ENCODE data around the gene PPA2.
"Not testable (repeated sequence)": the region's sequence is repeated elsewhere in the genome, so short reads cannot be mapped to it uniquely, and the experiment has no call there.

The PPA2 gene

GRCh38 chr4:105458001-105458400 is 15.9 kb downstream of the PPA2 start:
- no peak for DNase-seq

DNA sequence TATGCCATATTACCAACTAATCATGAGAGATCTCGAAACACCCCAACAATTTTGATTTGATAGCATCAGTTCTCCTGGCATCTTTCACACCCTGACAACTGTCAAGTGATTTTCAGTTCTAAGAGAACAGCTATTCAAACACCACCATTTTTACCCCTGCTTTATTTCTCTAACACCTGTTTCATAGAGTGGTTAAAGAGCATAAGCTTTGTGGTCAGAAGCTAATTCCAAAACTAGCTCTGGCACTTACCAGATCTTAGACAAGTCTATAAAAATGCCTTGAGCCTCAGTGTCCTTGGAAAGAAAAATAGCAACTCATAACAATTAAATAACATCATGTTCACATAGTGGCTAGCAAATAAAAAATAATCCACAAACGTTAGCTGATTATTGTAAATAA is 17.9 kb downstream of the PPA2 start:
- no peak for DNase-seq

- DNase-seq, result no peak
Observed at GRCh38 chr4:105455182-105455581, 18.7 kb downstream of the PPA2 start.

- no peak for DNase-seq
Observed at GRCh38 chr4:105453550-105454205, 20.2 kb downstream of the PPA2 start.

DNA sequence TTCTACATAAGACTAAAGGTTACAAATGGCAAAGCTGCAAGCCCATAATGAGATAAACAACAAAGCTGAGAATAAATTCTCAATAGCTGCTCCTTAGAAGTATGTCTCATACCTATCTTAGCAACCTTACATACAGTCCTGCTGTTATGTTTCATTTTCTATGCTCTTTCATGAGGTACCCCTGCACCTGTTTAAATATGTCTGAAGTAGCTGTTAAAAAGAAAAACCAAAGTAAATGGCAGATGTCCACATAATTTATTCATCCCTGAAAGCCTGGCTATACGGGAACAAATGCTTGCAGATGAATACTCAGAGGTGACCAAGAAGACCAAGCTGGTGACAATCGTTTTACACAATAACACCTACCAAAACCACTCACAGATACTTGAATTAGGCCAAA is 22.5 kb downstream of the PPA2 start:
- no peak for DNase-seq

GRCh38 chr4:105440890-105441289 is 33.0 kb downstream of the PPA2 start:
- no peak for DNase-seq

DNA sequence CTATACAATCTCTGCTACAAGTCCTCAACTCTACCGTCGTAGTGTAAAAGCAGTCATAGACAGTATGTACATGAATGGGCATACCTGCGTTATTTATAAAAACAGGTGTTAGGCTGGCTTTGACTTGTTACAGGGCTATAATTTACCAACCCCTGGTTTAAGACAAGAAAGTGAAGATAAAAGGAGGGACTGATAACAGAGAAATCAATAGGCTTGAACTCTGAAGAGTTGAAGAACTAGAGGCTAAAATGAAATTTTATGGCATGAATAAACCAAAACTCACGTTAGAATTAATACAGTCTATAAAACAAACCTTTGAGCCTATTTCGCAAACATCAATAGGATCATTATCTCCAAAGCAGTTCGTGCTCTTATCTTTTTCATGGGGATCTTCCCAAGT is 36.2 kb downstream of the PPA2 start:
- no peak for DNase-seq

DNA sequence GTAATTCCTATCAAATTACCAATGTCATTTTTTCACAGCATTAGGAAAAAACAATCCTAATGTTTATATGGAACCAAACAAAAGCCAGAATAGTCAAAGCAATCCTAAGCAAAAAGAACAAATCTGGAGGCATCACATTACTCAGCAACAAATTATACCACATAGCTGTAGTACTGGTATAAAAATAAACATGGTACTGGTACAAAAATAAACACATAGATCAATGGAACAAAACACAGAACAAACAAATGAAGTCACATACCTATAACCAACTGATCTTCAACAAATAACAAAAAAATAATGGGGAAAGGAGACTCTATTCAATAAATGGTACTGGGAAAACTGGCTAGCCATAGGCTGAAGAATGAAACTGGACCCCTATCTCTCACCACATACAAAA is 37.4 kb downstream of the PPA2 start:
- no peak for DNase-seq

- DNase-seq, result no peak
Observed at GRCh38 chr4:105434940-105435339, 38.9 kb downstream of the PPA2 start.

- DNase-seq, result no peak
Observed at GRCh38 chr4:105433421-105433820, 40.4 kb downstream of the PPA2 start.

GRCh38 chr4:105432438-105432837 is 41.4 kb downstream of the PPA2 start:
- no peak for DNase-seq

- DNase-seq, result no peak
Observed at GRCh38 chr4:105430811-105431210, 43.1 kb downstream of the PPA2 start.

DNA sequence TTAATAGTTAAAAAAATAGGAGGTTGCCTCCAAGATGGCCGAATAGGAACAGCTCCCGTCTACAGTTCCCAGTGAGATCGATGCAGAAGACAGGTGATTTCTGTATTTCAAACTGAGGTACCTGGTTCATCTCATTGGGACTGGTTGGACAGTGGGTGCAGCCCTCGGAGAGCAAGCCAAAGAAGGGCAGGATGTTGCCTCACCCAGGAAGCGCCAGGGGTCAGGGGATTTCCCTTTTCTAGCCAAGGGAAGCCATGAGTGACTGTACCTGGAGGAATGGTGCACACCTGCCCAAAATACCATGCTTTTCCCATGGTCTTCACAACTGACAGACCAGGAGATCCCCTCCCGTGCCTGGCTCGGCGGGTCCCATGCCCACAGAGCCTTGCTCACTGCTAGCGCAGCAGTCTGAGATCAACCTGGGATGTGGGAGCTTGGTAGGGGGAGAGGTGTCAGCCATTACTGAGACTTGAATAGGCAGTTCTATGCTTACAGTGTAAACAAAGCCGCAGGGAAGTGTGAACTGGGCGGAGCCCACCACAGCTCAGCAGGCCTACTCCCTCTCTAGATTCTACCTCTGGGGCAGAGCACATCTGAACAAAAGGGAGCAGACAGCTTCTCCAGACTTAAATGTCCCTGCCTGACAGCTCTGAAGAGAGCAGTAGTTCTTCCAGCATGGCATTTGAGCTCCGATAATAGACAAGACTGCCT is 47.5 kb downstream of the PPA2 start:
- no peak for DNase-seq

DNA sequence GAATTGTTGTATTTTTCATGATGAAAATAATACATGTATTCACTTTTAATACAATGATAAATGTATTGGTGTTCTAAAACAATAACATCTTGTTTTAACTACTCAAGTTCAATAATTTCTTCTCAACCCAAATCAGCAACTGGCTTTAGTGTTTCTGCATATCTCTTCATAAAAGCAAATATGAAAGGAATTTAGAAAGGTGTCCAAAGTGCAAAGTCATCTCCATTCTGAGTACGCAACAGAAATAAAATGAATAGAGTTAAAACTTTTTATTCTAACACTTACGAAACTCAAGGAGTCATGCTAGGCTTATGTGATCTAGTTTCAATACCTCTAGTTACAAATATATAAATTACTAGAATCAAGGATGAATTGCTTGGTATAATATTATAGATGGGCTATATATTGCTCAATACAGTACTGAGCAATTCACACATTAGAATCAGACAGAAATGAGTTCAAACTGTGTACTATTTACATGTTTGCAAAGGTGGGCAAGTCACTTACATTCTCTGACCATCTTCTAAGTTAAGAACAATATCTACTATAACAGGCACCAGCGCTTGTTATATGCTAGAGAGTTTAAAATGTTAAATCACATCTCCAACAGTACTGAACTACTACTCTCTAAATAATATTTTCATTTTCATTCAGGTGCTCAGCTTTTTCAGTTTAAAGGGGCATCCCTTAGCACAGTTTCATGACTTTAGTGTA is 51.5 kb downstream of the PPA2 start:
- DNase-seq, result no peak

GRCh38 chr4:105417624-105418023 is 56.2 kb downstream of the PPA2 start:
- DNase-seq, result no peak

DNA sequence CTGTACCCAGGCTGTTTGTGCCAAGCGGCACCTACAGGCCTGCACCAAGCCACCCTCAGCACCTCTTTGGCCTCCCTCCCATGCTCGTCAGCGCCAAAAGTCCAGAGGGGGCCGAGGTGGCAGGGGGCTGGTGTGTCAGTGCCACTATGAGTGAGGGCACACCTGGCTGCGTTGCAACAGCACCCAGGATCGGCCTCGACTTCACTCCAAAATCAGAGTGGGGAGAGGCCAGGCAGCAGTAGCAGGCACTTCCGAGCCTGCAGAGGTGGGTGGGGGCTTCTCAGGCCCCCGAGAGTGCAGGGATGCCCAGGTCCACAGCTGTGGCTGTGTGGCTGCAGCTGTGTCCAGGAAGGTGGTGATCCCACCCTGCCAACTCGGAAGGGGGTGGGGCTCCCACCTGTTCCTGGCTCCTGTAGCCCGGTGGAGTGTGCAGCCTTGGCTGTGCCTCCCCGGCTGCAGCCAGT is 58.5 kb downstream of the PPA2 start:
- no peak for DNase-seq

- DNase-seq, result no peak
Observed at GRCh38 chr4:105414316-105414715, 59.5 kb downstream of the PPA2 start.

DNA sequence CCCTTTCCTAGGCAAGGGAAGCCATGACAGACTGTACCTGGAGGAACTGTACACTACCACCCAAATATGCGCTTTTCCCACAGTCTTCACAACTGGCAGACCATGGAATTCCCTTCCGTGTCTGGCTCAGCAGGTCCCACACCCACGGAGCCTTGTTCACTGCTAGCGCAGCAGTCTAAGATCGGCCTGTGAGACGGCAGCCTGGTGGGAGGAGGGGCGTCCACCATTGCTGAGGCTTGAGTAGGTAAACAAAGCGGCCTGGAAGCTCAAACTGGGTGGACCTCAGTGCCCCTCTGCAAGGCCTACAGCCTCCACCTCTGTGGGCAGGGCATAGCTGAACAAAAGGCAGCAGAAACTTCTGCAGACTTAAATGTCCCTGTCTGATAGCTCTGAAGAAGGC is 64.7 kb downstream of the PPA2 start:
- DNase-seq, result not testable (repeated sequence)

GRCh38 chr4:105400901-105401677 is 72.8 kb downstream of the PPA2 start:
- no peak for DNase-seq

- DNase-seq, result peak; percentile 11
Observed at GRCh38 chr4:105399532-105400161, 74.2 kb downstream of the PPA2 start.

DNA sequence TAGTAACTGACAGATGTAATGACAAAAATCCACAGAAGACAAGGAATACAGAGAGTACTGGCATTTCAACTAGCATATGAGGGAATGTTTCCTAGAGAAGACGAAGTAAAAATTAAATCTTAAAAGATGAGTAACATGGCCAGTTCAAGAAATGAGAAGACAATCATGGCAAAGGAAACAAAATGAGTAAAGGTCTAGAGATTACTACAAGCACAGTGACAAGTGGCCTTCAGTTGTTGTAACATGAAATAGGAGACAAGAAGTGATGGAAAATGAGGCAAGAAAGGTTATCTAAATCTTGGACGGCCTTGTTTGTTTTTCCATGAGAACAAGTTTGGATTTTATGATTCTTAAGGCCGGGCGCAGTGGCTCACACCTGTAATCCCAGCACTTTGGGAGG is 81.0 kb downstream of the PPA2 start:
- no peak for DNase-seq

DNA sequence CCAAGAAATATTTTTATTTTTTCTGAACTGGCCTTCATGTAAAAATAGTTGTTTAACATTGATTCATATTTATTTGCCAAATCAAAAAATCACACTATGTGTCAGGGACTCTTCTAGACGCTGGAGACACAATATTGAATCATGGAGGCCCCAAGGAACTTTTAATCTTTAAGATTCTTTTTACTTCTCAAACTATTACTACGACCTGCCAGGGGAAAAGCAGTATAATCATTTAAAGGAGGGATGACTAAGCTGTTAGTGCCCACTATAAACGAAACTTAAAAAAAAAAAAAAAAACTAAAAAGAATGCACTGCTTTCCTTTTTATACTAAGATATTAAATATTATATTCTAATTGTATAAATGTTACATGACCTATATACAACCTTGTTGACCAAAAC is 84.7 kb downstream of the PPA2 start:
- no peak for DNase-seq

- no peak for DNase-seq
Observed at GRCh38 chr4:105387466-105387865, 86.4 kb downstream of the PPA2 start.

Data from MV-4-11 (cell line).